GM12872 (cell line): Measurements from ENCODE around the gene GFOD2.

Experiments used
- TF ChIP-seq, protein P1 (sequence below): IDR thresholded peaks from 3 replicates; pipeline ENCODE4 v1.5.1; 2011; ENCODE audit warnings: low read depth, mild to moderate bottlenecking, low read length, moderate library complexity; ENCODE audit not compliant: insufficient read depth

The GFOD2 gene

DNA sequence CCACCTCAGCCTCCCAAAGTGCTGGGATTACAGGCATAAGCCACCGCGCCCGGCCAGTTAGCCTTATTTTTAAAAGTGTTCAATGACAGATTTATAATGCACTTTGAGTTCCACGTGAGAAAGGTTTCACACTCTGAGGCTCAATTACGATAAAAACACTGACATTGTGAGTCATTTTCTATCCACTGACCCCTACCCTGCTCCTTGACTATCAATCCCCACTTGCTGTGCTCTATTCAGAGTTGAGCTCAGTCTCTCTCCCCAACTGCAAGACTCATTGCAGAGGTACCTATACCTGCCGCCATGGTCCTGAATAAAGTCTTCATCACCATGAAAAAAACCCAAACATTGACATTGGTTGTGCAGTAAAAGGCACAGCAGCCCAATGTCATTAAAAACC is 8.5 kb downstream of the GFOD2 start:
- TF ChIP-seq, protein P1, sequence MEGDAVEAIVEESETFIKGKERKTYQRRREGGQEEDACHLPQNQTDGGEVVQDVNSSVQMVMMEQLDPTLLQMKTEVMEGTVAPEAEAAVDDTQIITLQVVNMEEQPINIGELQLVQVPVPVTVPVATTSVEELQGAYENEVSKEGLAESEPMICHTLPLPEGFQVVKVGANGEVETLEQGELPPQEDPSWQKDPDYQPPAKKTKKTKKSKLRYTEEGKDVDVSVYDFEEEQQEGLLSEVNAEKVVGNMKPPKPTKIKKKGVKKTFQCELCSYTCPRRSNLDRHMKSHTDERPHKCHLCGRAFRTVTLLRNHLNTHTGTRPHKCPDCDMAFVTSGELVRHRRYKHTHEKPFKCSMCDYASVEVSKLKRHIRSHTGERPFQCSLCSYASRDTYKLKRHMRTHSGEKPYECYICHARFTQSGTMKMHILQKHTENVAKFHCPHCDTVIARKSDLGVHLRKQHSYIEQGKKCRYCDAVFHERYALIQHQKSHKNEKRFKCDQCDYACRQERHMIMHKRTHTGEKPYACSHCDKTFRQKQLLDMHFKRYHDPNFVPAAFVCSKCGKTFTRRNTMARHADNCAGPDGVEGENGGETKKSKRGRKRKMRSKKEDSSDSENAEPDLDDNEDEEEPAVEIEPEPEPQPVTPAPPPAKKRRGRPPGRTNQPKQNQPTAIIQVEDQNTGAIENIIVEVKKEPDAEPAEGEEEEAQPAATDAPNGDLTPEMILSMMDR: no peak

- TF ChIP-seq, protein P1: no peak
Measured at GRCh38 chr16:67709050-67709449, 10.1 kb downstream of the GFOD2 start.

DNA sequence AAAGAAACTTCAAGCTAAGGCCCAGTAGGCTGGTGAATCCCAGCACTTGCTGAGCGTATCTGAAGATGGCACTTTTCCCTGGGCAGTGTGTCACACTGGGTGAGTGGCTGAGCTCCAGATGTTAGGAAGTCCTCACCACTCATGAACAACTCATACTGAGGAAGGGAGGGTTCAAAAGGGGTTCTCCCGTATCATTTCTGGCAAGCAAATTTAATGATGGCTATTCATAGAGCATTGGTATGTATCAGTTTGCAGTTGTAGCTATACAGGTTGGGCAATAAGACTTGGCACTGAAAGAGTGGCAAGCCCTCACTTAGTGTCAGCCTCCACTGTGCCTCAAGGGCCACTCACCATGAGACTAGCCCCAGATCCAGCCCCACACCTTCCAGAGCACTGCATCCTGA is 10.7 kb downstream of the GFOD2 start:
- TF ChIP-seq, protein P1: no peak

GRCh38 chr16:67707790-67708189 is 11.3 kb downstream of the GFOD2 start:
- TF ChIP-seq, protein P1: no peak

DNA sequence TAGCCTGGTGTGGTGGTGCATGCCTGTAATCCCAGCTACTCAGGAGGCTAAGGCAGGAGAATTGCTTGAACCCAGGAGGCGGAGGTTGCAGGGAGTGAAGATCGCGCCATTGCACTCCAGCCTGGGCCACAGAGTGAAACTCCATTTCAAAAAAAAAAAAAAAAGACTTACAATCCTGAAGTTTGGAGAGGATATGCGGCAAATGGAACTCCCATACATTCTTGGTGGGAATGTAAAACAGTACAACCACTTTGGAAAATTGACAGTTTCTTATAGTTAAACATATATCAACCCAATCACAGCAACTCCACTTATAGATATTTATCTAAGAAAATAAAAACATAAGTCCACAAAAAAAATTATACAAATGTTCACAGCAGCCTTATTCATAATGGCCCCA is 11.9 kb downstream of the GFOD2 start:
- TF ChIP-seq, protein P1: no peak

GRCh38 chr16:67704110-67704509 is 15.0 kb downstream of the GFOD2 start:
- TF ChIP-seq, protein P1: no peak

DNA sequence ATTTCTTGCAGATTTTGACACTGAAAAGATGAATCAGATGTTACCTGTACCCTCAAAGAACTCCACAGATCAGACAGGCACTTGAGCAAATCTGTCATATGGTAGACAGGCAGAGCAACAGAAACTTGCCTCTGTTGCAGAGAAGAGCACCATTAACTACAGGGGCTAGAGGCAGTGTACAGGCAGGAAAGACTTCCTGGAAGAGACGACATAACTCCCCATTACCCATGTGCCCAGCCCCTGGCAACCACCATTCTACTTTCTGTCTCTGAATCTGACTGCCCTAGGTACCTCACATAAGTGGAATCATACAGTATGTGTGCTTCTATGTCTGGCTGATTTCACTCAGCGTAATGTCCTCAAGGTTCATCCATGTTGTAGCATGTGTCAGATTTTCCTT is 15.5 kb downstream of the GFOD2 start:
- TF ChIP-seq, protein P1: no peak

GRCh38 chr16:67702130-67702529 is 17.0 kb downstream of the GFOD2 start:
- TF ChIP-seq, protein P1: no peak
